GM06990 (cell line): ENCODE results near the gene ZBTB7C.

Experiments
- DNase-seq: peaks from one replicate; pipeline ENCODE4 v3.0.0-alpha.2; 2011; ENCODE audit not compliant: insufficient read length; ENCODE audit errors: extremely low read depth
- H3K27me3 ChIP-seq: replicated peaks from 2 replicates; pipeline ENCODE4 v1.6.0; 2011; ENCODE audit warnings: low read length; ENCODE audit not compliant: control insufficient read depth, insufficient read depth
- H3K36me3 ChIP-seq: 2 replicates; pipeline ENCODE4 v1.5.1; 2011; ENCODE audit warnings: low read length; ENCODE audit not compliant: control insufficient read depth, insufficient read depth
- H3K4me3 ChIP-seq: replicated peaks from 2 replicates; pipeline ENCODE4 v1.5.1; 2011; ENCODE audit warnings: low read depth, mild to moderate bottlenecking, control low read depth, low read length
- TF ChIP-seq, protein P1 (sequence below): IDR thresholded peaks from 2 replicates; pipeline ENCODE4 v1.5.1; 2011; ENCODE audit warnings: low read length, control low read depth, mild to moderate bottlenecking, inconsistent platforms; ENCODE audit not compliant: insufficient read depth, poor library complexity, severe bottlenecking

ZBTB7C gene

DNA sequence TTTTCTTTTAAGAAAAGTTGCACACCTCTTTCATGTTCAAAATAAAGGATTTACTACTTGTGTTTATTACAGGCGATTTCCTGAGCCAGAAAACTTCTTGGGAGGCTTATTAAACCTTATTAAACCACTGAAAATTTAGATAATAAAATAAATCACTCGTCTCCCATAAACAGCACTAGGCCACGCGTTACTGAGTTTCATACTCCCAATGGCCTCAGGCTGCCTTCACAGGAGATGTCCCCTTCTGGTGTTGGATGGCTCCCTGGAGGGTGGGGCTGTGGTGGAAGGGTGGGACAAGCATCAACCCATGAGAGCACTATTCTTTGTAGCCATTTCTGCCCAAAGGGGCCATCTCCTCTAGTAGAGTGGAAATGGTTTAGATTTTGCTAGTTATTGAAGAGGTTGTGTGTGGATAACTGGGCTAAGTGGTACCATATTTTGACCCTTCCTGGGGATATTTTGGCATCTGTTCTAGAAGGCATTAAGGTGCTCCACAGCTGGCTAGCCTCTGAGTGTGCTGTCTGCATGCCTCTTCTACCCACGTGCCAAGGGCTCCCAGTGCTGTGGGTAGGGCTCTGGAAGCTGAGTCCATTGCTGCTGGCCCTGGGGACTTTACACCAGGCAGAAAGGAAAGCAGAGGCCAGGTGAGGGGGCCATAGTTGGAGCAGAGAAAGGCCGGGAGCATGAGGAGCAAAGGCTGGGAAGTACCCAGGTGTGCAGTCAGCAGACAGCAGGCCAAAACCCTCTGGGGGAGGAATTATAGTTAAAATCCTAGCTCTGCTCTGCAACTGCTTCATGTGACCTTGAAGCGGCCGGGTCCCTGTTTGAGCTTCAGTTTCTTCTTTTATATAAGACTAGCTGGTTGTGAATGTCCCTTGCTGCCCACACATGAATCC is 357.0 kb downstream of the ZBTB7C start:
- Histone ChIP-seq H3K36me3 (no peaks in the 10 kb centered on the region), H3K4me3 (no peak overlapping the region), H3K27me3 (0 out of 2 replicates have a peak, but pooled peaks cover 1% of the 10 kb centered on the region)
- DNase-seq = no peak
- TF ChIP-seq, protein P1, sequence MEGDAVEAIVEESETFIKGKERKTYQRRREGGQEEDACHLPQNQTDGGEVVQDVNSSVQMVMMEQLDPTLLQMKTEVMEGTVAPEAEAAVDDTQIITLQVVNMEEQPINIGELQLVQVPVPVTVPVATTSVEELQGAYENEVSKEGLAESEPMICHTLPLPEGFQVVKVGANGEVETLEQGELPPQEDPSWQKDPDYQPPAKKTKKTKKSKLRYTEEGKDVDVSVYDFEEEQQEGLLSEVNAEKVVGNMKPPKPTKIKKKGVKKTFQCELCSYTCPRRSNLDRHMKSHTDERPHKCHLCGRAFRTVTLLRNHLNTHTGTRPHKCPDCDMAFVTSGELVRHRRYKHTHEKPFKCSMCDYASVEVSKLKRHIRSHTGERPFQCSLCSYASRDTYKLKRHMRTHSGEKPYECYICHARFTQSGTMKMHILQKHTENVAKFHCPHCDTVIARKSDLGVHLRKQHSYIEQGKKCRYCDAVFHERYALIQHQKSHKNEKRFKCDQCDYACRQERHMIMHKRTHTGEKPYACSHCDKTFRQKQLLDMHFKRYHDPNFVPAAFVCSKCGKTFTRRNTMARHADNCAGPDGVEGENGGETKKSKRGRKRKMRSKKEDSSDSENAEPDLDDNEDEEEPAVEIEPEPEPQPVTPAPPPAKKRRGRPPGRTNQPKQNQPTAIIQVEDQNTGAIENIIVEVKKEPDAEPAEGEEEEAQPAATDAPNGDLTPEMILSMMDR = no peak

DNA sequence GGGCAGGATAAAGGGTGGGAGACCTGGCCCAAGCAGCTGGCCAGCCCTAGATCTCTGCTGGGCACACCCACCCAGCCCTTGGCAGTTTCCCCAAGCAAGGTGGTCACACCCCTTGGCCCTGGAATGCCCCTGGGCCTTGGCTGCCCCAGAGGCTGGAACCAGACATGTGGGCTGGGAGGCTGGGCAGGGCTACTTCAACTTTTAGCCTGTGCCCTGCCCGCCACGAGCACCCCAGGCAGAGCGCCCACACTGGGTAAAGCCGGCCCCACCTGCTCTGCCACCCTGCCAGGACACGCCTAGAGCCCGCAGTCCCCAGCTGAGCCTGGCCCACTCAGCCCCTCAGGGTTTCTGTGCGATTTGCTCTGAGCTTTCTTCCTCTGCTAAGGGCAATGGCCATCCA is 359.0 kb downstream of the ZBTB7C start:
- H3K27me3 ChIP-seq = 0 out of 2 replicates have a peak, but pooled peaks cover 1% of the 10 kb centered on the region
- DNase-seq = no peak
- H3K36me3 ChIP-seq = no peaks in the 10 kb centered on the region
- H3K4me3 ChIP-seq = no peak overlapping the region
- TF ChIP-seq, protein P1 = no peak

DNA sequence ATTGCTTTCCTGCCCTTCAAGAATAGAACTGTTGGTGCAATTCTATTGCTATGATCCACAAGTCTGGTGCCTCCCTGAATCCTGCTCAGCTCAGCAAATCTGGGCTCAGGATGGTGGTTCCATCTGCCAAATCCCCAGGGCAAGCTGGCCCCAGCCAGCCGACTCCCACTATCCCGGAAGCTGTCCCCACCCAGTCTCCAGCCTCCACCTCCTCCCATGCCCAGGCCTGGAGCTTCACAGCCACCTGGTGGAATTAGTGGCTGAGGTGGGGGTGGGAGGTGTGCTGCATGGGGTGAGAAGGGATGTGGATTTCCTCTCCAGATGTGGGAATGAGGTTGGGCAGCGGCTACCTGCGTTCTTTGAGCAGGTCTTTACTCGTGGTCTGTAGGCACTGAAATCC is 359.4 kb downstream of the ZBTB7C start:
- TF ChIP-seq, protein P1 = no peak
- DNase-seq = no peak
- 0 out of 2 replicates have a peak, but pooled peaks cover 1% of the 10 kb centered on the region for H3K27me3 ChIP-seq
- H3K36me3 ChIP-seq = no peaks in the 10 kb centered on the region
- H3K4me3 ChIP-seq = no peak overlapping the region

DNA sequence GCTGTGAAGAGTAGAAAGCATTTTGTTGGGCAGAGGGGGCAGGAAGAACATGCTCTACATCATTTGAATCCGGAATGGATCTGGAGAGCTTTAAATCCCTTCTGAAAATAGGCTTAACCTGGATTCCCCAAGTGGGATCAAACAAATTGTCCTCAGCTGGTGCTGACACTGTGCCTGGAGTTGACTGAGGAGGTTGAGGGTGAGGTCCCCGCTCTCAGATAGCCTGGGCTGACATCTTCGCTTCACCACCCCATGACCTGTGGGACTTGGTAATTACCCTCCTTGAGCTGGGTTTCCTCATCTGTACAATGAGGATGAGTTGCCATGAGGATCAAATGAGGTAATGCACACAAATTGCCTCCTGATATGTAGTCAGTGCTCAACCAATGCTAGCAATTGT is 360.9 kb downstream of the ZBTB7C start:
- DNase-seq = no peak
- TF ChIP-seq, protein P1 = no peak
- Histone ChIP-seq H3K27me3 (0 out of 2 replicates have a peak, but pooled peaks cover 1% of the 10 kb centered on the region), H3K4me3 (no peak overlapping the region), H3K36me3 (no peaks in the 10 kb centered on the region)

DNA sequence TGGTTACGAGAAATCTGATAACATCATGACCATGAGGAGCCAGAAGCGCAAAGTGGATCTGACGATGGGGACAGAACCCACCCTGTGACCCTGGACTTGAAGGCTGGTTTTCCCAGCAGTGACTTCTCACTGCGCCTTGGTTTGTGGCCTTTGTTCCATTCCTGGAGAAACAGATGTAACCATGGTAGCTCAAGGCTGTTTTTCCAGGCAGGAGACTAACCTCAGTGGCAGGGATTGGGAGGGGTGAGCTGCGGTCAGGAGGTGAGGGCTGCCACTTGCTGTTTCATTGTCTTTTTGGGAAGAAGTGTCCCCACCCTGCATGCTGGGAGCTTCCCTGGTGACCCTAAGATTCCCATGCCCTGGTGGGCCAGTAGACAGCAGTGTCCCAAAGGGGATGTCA is 362.3 kb downstream of the ZBTB7C start:
- Histone ChIP-seq H3K36me3 (no peaks in the 10 kb centered on the region), H3K4me3 (no peak overlapping the region), H3K27me3 (0 out of 2 replicates have a peak, but pooled peaks cover 1% of the 10 kb centered on the region)
- TF ChIP-seq, protein P1 = no peak
- no peak for DNase-seq
